ENCODE data around the gene ZNF136.

ZNF136 gene

GRCh38 chr19:12194827-12195731 lies 32.2 kb downstream of the ZNF136 start:
- no peak for FAIRE-seq

DNA sequence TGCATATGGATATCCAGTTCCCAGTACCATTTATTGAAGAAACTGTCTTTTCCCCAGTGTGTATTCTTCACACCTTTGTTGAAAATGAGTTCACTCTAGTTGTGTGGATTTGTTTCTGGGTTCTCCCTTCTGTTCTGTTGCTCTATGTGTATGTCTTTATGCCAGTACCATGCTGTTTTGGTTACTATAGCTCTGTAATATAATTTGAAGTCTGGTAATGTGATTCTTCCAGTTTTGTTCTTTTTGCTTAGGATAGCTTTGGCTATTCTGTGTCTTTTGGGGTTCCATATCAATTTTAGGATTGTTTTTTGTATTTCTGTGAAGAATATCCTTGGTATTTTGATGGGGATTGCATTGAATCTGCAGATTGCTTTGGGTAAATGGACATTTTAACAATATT lies 35.2 kb downstream of the ZNF136 start:
- no peak for FAIRE-seq

DNA sequence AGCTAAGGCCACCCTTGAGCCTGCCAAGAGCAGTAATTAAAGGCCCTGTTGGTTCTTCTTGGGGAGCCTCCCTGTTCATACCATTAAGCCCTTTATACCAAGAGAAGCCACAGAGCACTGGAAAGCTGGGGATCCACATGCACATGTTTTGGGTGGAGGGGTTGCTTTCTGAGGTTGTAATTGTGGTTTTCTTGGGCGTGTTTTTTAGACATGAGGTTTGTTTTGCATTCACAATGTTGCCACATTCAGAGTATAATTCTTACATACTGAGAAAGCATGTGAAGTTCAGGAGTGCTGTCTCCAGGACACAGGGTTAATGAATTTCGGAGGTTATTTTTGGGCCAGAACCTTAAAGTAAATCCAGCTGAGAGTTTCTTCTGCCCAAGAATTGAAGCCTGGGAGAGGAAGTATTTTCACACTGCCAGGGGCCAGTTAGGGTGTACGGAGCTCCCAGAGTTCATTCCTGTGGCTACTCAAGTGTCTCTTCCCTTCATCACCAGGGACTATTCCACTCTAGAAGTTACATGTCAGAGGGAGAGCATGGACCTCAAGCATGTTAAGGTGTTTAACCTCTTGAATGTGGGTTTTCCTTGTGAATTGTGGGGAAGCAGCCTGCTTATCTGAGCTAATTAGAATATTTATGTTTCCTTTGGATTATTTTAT lies 37.0 kb downstream of the ZNF136 start:
- no peak for FAIRE-seq

GRCh38 chr19:12202250-12202649 lies 39.4 kb downstream of the ZNF136 start:
- FAIRE-seq = no peak

GRCh38 chr19:12205296-12205695 lies 42.4 kb downstream of the ZNF136 start:
- FAIRE-seq = no peak

- no peak for FAIRE-seq
These were observed 45.3 kb downstream of the ZNF136 start for GRCh38 chr19:12208221-12208620.

DNA sequence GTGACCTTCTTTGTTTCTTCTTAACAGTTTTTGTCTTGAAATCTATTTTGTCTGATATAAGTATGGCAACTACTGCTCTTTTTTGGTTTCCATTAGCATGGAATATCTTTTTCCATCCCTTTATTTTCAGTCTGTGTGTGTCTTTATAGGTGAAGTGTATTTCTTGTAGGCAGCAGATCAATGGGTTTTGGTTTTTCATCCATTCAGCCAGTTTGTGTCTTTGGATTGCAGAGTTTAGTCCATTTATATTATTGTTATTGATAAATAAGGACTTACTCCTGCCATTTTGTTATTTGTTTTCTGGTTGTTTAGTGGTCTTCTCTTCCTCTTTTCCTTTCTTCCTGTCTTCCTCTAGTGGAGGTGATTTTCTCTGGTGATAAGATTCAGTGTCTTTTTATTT lies 54.4 kb downstream of the ZNF136 start:
- FAIRE-seq = no peak

DNA sequence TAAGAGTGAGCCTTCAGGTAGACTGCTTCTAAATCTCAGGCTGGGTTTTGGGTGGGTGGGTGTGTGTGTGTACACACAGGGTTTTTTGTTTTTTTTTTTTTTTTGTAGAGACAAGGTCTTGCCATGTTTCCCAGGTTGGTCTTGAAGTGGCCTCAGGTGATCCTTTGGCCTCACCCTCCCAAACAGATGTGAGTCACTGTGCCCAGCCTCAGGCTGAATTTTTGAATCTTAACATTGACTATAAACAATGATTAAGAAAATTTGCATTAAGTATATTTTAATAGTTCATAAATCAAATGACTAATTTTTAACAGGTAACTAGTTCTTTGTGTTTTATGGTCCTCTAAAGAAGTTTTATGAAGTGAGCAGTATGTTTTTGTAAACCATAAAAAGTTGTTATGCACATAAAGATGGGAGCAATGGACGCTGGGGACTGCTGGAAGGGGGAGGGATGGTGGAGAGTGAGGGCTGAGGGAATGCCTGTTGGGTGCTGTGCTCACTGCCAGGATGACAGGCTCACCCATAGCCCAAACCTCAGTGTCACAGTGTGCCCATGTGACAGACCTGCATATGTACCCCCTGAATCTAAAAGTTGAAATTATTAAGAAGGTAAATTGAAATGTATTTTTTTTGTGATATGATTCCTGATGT lies 60.2 kb downstream of the ZNF136 start:
- FAIRE-seq = no peak

DNA sequence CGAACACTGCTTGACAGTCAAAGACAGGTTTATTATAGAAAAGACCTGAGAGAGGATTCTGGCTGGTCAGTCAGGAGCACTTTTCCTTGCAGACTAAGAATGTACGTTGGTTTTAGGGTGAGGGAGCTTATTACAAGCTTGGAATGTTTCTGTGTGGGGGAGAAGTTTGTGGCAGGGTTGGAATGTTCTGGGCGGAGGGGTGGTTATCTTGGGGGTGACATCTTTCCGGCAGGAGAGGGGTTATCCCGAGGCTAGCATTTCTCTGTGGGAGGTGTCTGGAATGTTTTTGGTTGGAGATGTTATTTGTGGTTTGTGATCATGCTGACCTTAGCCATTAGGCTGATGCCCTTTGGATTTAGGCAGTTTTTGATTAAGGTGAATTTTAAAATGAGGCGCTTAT lies 61.8 kb downstream of the ZNF136 start:
- FAIRE-seq = no peak

DNA sequence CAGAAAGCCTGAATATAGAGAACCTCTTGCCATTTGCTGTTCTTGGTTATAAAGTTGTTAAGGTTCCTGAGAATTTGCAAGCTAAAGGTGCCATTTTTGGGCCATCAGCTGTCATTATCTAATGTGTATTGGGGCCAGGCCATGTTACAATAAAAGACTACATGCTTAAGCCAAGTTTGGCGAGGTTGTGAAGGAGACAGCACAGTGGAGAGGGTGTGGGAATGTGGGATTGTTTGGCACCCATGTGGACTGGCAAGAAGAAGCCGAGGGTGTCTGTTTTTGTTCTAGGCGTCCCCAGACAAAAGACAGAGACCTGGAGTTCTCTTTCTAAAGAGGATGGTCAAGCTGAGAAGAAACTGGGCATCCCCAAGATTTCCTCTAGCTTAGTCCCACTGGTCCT lies 67.1 kb downstream of the ZNF136 start:
- no peak for FAIRE-seq

DNA sequence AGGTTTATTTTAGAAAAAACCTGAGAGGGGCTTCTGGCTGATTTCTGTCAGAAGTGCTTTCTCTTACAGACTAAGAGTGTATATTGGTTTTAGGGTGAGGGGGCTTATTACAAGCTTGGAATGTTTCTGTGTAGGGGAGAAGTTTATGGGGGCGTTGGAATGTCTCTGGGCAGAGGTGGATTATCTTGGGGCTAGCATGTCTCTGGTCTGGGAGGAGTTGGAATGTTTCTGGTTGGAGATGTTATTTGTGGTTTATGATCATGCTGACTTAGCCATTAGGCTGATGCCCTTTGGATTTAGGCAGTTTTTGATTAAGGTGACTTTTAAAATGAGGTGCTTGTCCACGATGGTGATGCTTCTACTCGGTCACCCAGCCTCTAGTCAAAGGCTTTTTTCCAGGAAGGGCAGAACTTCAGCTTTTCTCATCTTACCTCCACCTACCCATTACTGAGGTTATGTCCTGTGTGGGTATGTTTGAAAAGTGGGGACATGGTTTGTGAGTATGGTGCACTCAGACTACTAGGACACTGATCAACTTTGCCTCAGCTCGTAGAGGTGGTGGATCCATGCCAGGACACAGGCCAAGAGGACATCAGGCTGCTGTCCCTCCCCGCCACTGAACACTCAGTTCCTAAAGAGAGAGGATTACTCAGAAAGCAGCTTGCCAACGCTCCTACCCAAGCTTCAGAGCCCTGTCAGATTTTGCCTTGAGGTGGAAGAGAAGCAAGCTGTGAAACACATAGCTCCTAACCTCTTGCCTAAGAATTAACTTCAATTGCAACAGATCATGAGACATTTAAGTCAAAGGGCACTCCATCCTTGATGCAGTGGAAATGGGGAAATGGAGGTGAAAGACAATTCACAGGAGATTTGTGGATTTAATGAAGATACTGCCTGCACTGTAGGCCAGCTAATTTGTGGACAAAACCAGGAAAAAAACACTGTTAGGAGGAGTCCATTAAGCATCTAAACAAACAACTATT lies 68.1 kb downstream of the ZNF136 start:
- no peak for FAIRE-seq

DNA sequence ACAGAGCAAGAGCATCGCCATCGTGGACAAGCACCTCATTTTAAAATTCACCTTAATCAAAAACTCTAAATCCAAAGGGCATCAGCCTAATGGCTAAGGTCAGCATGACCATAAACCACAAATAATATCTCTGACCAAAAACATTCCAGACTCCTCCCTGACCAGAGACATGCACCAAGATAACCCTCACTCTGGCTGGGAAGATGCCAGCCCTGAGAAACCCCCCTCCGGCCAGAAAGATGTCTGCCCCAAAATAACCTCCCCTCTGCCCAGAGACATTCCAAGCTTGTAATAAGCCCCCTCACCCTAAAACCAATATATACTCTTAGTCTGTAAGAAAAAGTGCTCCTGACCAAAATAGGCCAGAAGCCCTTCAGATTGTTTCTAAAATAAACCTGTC lies 70.1 kb downstream of the ZNF136 start:
- FAIRE-seq = no peak

DNA sequence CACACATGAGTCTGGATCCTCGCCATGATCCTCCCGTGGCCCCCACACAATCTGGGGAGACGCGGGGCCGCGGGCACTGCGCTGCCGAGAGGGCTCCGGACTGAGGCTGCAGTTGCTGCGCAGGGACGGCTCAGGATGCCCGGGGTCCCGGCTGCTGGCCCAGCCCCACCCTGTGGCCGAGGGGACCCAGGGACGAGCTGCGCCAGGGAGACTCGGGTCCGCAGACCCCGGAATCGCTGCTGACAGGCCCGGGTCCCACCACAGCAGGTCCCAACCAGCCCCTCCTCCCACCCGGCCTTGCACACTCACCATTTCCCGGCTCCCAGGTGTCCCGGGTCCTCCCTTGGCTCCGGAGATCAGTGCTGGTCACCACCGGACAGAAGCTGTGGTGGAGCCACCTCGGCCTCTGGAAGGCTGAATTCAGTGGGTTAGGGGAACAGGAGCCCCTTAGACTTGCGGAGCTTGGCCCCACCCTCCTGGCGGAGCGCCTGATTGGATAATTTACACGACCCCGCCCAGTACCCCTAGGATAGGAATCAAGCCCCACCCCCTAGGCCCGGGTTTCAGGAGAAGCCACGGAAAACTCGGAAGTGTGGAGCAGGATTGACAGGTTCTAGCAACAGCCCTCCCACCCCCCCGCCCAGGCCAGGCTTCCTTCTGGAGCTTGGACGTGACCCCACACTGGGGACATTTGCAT lies 74.4 kb downstream of the ZNF136 start:
- no peak for FAIRE-seq
